IPS DF 6.9 (cell line): ENCODE results near the gene SLC8A1.
A peak's percentile ranks its signal among the peaks of the same experiment; 100 is the strongest.

Experiments
- DNase-seq: peaks from one replicate; pipeline ENCODE4 v3.0.0-alpha.2; 2013; ENCODE audit warnings: low read depth, low spot score
- H3K27ac ChIP-seq: one replicate; pipeline ENCODE4 v1.5.1; 2013; ENCODE audit warnings: low read length, control low read depth
- H3K27me3 ChIP-seq: 2 replicates; pipeline ENCODE4 v1.6.1; 2013; ENCODE audit warnings: mild to moderate bottlenecking, low read length; ENCODE audit not compliant: control insufficient read depth, insufficient read depth
- H3K36me3 ChIP-seq: 2 replicates; pipeline ENCODE4 v1.6.1; 2013; ENCODE audit warnings: low read length; ENCODE audit not compliant: control insufficient read depth, insufficient read depth
- H3K4me1 ChIP-seq: 2 replicates; pipeline ENCODE4 v1.6.1; 2013; ENCODE audit warnings: low read length; ENCODE audit not compliant: control insufficient read depth, insufficient read depth
- H3K4me3 ChIP-seq: 2 replicates; pipeline ENCODE4 v1.5.1; 2013; ENCODE audit warnings: mild to moderate bottlenecking, low read length
- H3K9me3 ChIP-seq: 2 replicates; pipeline ENCODE4 v1.6.1; 2013; ENCODE audit warnings: low read length, inconsistent platforms; ENCODE audit not compliant: control insufficient read depth, insufficient read depth
- WGBS: extraction: QIAGEN DNeasy Blood & Tissue Kit; methylation state at CpG from one replicate; pipeline ENCODE4 v1.1.7; 2013; ENCODE audit warnings: mixed read lengths, missing lambda C conversion rate; ENCODE audit not compliant: insufficient read length, insufficient coverage; 5-methylcytosine and 5-hydroxymethylcytosine counted together

SLC8A1 gene

GRCh38 chr2:40144022-40144421 lies 307.9 kb downstream of the SLC8A1 start:
- Histone ChIP-seq H3K36me3 (no peaks in the 10 kb centered on the region), H3K27me3 (no peaks in the 10 kb centered on the region), H3K9me3 (no peaks in the 10 kb centered on the region), H3K27ac (no peak overlapping the region), H3K4me3 (no peak overlapping the region), H3K4me1 (peaks cover 2% of the 10 kb centered on the region; the same call in 1 of the 2 replicates)
- peak; percentile 11 for DNase-seq

GRCh38 chr2:40138314-40138713 lies 313.6 kb downstream of the SLC8A1 start:
- WGBS = no CpG with 5 or more reads among the region's 1 CpG
- H3K36me3 ChIP-seq = no peaks in the 10 kb centered on the region
- no peak overlapping the region for H3K4me3 ChIP-seq
- H3K27ac ChIP-seq = no peak overlapping the region
- DNase-seq = no peak
- H3K27me3 ChIP-seq = no peaks in the 10 kb centered on the region
- no peaks in the 10 kb centered on the region for H3K9me3 ChIP-seq
- H3K4me1 ChIP-seq = no peaks in the 10 kb centered on the region

- H3K4me3 ChIP-seq = no peak overlapping the region
- no peak for DNase-seq
- 0 out of 2 replicates have a peak, but pooled peaks cover 1% of the 10 kb centered on the region for H3K4me1 ChIP-seq
- H3K27ac ChIP-seq = no peak overlapping the region
- WGBS = no CpG with 5 or more reads among the region's 3 CpGs
- H3K9me3 ChIP-seq = no peaks in the 10 kb centered on the region
- H3K27me3 ChIP-seq = no peaks in the 10 kb centered on the region
- H3K36me3 ChIP-seq = no peaks in the 10 kb centered on the region
These were observed 320.7 kb downstream of the SLC8A1 start for GRCh38 chr2:40131081-40131704.

- Histone ChIP-seq H3K4me3 (no peak overlapping the region), H3K36me3 (no peaks in the 10 kb centered on the region), H3K27ac (no peak overlapping the region), H3K9me3 (no peaks in the 10 kb centered on the region), H3K27me3 (no peaks in the 10 kb centered on the region), H3K4me1 (0 out of 2 replicates have a peak, but pooled peaks cover 1% of the 10 kb centered on the region)
- WGBS = no CpG with 5 or more reads among the region's 4 CpGs
- no peak for DNase-seq
These were observed 321.5 kb downstream of the SLC8A1 start for GRCh38 chr2:40130251-40130994.

- no CpG with 5 or more reads among the region's 1 CpG for WGBS
- no peak for DNase-seq
- 0 out of 2 replicates have a peak, but pooled peaks cover 1% of the 10 kb centered on the region for H3K4me1 ChIP-seq
- no peaks in the 10 kb centered on the region for H3K27me3 ChIP-seq
- H3K4me3 ChIP-seq = no peak overlapping the region
- no peaks in the 10 kb centered on the region for H3K9me3 ChIP-seq
- no peak overlapping the region for H3K27ac ChIP-seq
- H3K36me3 ChIP-seq = no peaks in the 10 kb centered on the region
These were observed 322.2 kb downstream of the SLC8A1 start for GRCh38 chr2:40129725-40130124.

- Histone ChIP-seq H3K36me3 (no peaks in the 10 kb centered on the region), H3K4me3 (no peak overlapping the region), H3K9me3 (no peaks in the 10 kb centered on the region), H3K27me3 (no peaks in the 10 kb centered on the region), H3K4me1 (0 out of 2 replicates have a peak, but pooled peaks cover 1% of the 10 kb centered on the region), H3K27ac (no peak overlapping the region)
- DNase-seq = no peak
- WGBS = no CpG with 5 or more reads among the region's 1 CpG
These were observed 323.1 kb downstream of the SLC8A1 start for GRCh38 chr2:40128796-40129195.

GRCh38 chr2:40127890-40128557 lies 323.9 kb downstream of the SLC8A1 start:
- Histone ChIP-seq H3K4me3 (no peak overlapping the region), H3K27me3 (no peaks in the 10 kb centered on the region), H3K36me3 (no peaks in the 10 kb centered on the region), H3K27ac (no peak overlapping the region), H3K9me3 (no peaks in the 10 kb centered on the region), H3K4me1 (0 out of 2 replicates have a peak, but pooled peaks cover 1% of the 10 kb centered on the region)
- WGBS = no CpG with 5 or more reads among the region's 5 CpGs
- DNase-seq = no peak

- no peak for DNase-seq
- 0 out of 2 replicates have a peak, but pooled peaks cover 1% of the 10 kb centered on the region for H3K4me1 ChIP-seq
- no peak overlapping the region for H3K4me3 ChIP-seq
- no peaks in the 10 kb centered on the region for H3K36me3 ChIP-seq
- no peaks in the 10 kb centered on the region for H3K27me3 ChIP-seq
- H3K9me3 ChIP-seq = no peaks in the 10 kb centered on the region
- no CpG with 5 or more reads among the region's 3 CpGs for WGBS
- no peak overlapping the region for H3K27ac ChIP-seq
These were observed 324.7 kb downstream of the SLC8A1 start for GRCh38 chr2:40127146-40127545.

- Histone ChIP-seq H3K4me1 (0 out of 2 replicates have a peak, but pooled peaks cover 1% of the 10 kb centered on the region), H3K9me3 (no peaks in the 10 kb centered on the region)
These were observed 325.9 kb downstream of the SLC8A1 start for GRCh38 chr2:40126006-40126405.

GRCh38 chr2:40123746-40124145 lies 328.1 kb downstream of the SLC8A1 start:
- no peaks in the 10 kb centered on the region for H3K9me3 ChIP-seq
- no peak for DNase-seq
- peaks cover 1% of the 10 kb centered on the region; the same call in 1 of the 2 replicates for H3K4me1 ChIP-seq
- H3K27me3 ChIP-seq = no peaks in the 10 kb centered on the region
- no CpG with 5 or more reads among the region's 3 CpGs for WGBS
- H3K36me3 ChIP-seq = no peaks in the 10 kb centered on the region
- H3K4me3 ChIP-seq = no peak overlapping the region
- H3K27ac ChIP-seq = no peak overlapping the region

More at GRCh38 chr2:40126006-40126405, 325.9 kb downstream of the SLC8A1 start:
- H3K36me3 ChIP-seq = no peaks in the 10 kb centered on the region
- H3K27ac ChIP-seq = no peak overlapping the region
- WGBS = no CpG with 5 or more reads among the region's 3 CpGs
- no peak for DNase-seq
- H3K4me3 ChIP-seq = no peak overlapping the region
- no peaks in the 10 kb centered on the region for H3K27me3 ChIP-seq
